Neuronal stem cell (in vitro differentiated cells): ENCODE data around the gene CDC42EP3.

ENCODE experiments used
- DNase-seq: peaks from one replicate; pipeline ENCODE4 v3.0.0-alpha.2; 2013; ENCODE audit warnings: low spot score
- H2AFZ ChIP-seq: one replicate; pipeline ENCODE4 v1.6.1; 2013; ENCODE audit warnings: mild to moderate bottlenecking, low read length, inconsistent platforms
- H2AK5ac ChIP-seq: 2 replicates; pipeline ENCODE4 v1.6.1; 2013; ENCODE audit warnings: low read depth, mild to moderate bottlenecking, inconsistent platforms, low read length, moderate library complexity, mixed read lengths
- H2BK120ac ChIP-seq: 2 replicates; pipeline ENCODE4 v1.6.1; 2013; ENCODE audit warnings: low read depth, mild to moderate bottlenecking, inconsistent platforms, low read length, moderate library complexity, mixed read lengths
- H2BK12ac ChIP-seq: one replicate; pipeline ENCODE4 v1.6.1; 2013; ENCODE audit warnings: low read length, inconsistent platforms
- H2BK15ac ChIP-seq: 2 replicates; pipeline ENCODE4 v1.6.1; 2013; ENCODE audit warnings: mild to moderate bottlenecking, low read length, inconsistent platforms, mixed read lengths
- H2BK5ac ChIP-seq: one replicate; pipeline ENCODE4 v1.6.1; 2013; ENCODE audit warnings: inconsistent platforms, mild to moderate bottlenecking, low read length, moderate library complexity
- H3K14ac ChIP-seq: one replicate; pipeline ENCODE4 v1.6.1; 2013; ENCODE audit warnings: low read length, inconsistent platforms
- H3K18ac ChIP-seq: 2 replicates; pipeline ENCODE4 v1.6.1; 2013; ENCODE audit warnings: low read length, inconsistent platforms
- H3K23ac ChIP-seq: 2 replicates; pipeline ENCODE4 v1.6.1; 2013; ENCODE audit warnings: low read depth, mild to moderate bottlenecking, mixed read lengths, low read length, inconsistent platforms; ENCODE audit not compliant: poor library complexity
- H3K27ac ChIP-seq: replicated peaks from 3 replicates; pipeline ENCODE4 v1.5.1; 2013; ENCODE audit warnings: low read length, inconsistent platforms
- H3K27me3 ChIP-seq, 3 experiments: 2 replicates each; pipeline ENCODE4 v1.6.1; 2013; ENCODE audit warnings: low read length in 3 of 3, mild to moderate bottlenecking in 2 of 3, inconsistent platforms in 1 of 3, low read depth in 1 of 3, mixed read lengths in 1 of 3, moderate library complexity in 1 of 3; ENCODE audit not compliant: control insufficient read depth in 3 of 3, insufficient read depth in 3 of 3
- H3K36me3 ChIP-seq, 2 donors: replicated peaks in 1 of 2; 2 replicates each; pipeline ENCODE4 v1.6.1; 2013; ENCODE audit warnings: low read length in 2 of 2; ENCODE audit not compliant: control insufficient read depth in 2 of 2, insufficient read depth in 2 of 2
- H3K4ac ChIP-seq: 2 replicates; pipeline ENCODE4 v1.6.1; 2013; ENCODE audit warnings: inconsistent platforms, mild to moderate bottlenecking, low read length, moderate library complexity
- H3K4me1 ChIP-seq, 2 donors: 1 replicate in 1 of 2; 2 replicates in 1 of 2; pipeline ENCODE4 v1.6.1; 2013; ENCODE audit warnings: low read length in 2 of 2, low read depth in 1 of 2; ENCODE audit not compliant: control insufficient read depth in 2 of 2, insufficient read depth in 1 of 2
- H3K4me2 ChIP-seq: one replicate; pipeline ENCODE4 v1.6.1; 2013; ENCODE audit warnings: mild to moderate bottlenecking, low read length, inconsistent platforms; ENCODE audit not compliant: insufficient read depth, poor library complexity, severe bottlenecking
- H3K4me3 ChIP-seq, 2 donors: 2 replicates each; pipeline ENCODE4 v1.5.1; 2013; ENCODE audit warnings: low read length in 2 of 2, mild to moderate bottlenecking in 2 of 2, inconsistent platforms in 1 of 2, moderate library complexity in 1 of 2
- H3K79me1 ChIP-seq: one replicate; pipeline ENCODE4 v1.6.1; 2013; ENCODE audit warnings: low read depth, mild to moderate bottlenecking, inconsistent platforms, low read length, moderate library complexity
- H3K9ac ChIP-seq: one replicate; pipeline ENCODE4 v1.6.1; 2013; ENCODE audit warnings: mild to moderate bottlenecking, low read depth, low read length, inconsistent platforms; ENCODE audit not compliant: poor library complexity
- H3K9me3 ChIP-seq, 2 donors: replicated peaks in 1 of 2; 2 replicates each; pipeline versions ENCODE3 to v1.6.1; 2013; ENCODE audit warnings: low read length in 2 of 2, mild to moderate bottlenecking in 2 of 2, inconsistent platforms in 1 of 2, low read depth in 1 of 2, mixed read lengths in 1 of 2, moderate library complexity in 1 of 2; ENCODE audit not compliant: control insufficient read depth in 2 of 2, insufficient read depth in 1 of 2
- H4K8ac ChIP-seq: one replicate; pipeline ENCODE4 v1.6.1; 2013; ENCODE audit warnings: low read depth, mild to moderate bottlenecking, inconsistent platforms, low read length, moderate library complexity
- H4K91ac ChIP-seq: one replicate; pipeline ENCODE4 v1.6.1; 2013; ENCODE audit warnings: low read length, low read depth, mild to moderate bottlenecking, inconsistent platforms; ENCODE audit not compliant: poor library complexity
- whole genome bisulfite sequencing, 2 donors: extraction: QIAGEN DNeasy Blood & Tissue Kit; methylation state at CpG; one replicate each; pipeline ENCODE4 v1.1.7; 2013; ENCODE audit warnings: missing lambda C conversion rate in 2 of 2, mixed read lengths in 1 of 2; ENCODE audit not compliant: insufficient read length in 2 of 2, insufficient replicate concordance in 1 of 2; ENCODE audit errors: extremely low coverage in 2 of 2; 5-methylcytosine and 5-hydroxymethylcytosine counted together

Gene CDC42EP3

DNA sequence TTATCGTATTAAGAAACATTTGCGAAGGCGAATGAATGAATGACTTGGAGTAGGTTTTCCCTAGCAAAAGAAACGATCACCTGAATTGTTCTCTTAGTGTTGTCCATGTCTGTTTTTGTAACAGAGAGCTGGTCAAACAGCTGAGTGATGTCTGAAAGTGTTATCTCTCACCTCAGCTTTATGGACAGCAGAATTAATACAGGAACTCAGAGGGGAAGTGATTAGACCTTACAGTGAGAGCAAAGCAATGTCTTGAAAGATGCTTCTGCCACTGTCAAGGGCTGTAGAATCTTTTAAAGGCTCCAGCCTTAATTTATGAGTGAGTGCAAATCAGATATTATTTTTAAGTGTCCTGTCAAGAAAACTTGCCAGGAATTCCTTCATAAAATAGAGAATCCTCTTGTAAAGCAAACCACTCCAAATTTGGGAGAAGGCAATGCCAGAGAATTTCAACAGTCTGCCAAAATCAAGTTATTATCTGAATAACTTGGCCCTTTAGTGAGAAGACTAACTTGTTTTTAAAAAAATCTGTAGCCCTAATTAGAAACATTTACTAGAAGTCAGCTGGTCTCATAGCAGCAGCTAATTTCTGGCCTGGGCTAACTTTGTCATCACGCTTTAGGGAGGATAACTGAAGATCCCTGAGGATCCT is 60.7 kb downstream of the CDC42EP3 start:
- H3K9me3 ChIP-seq: peaks cover 0 to 7% of the 10 kb centered on the region in 2 donors
- H4K91ac ChIP-seq: no peak overlapping the region
- no peak for DNase-seq
- H3K27me3 ChIP-seq: no peaks in the 10 kb centered on the region
- no peak overlapping the region for H4K8ac ChIP-seq
- H3K9ac ChIP-seq: no peak overlapping the region
- H2BK15ac ChIP-seq: no peak overlapping the region
- H2BK12ac ChIP-seq: no peak overlapping the region
- no peaks in the 10 kb centered on the region for H3K36me3 ChIP-seq
- no CpG with 5 or more reads among the region's 5 CpGs for WGBS, 2 donors
- H3K27ac ChIP-seq: no peak overlapping the region
- no peak overlapping the region for H2BK5ac ChIP-seq
- no peak overlapping the region for H2AFZ ChIP-seq
- no peaks in the 10 kb centered on the region for H3K4me1 ChIP-seq
- H3K4ac ChIP-seq: no peak overlapping the region
- H3K79me1 ChIP-seq: no peaks in the 10 kb centered on the region
- no peak overlapping the region for H3K4me3 ChIP-seq
- no peak overlapping the region for H3K4me2 ChIP-seq
- H3K14ac ChIP-seq: no peak overlapping the region
- no peak overlapping the region for H2BK120ac ChIP-seq
- no peak overlapping the region for H3K18ac ChIP-seq
- H2AK5ac ChIP-seq: no peak overlapping the region
- no peak overlapping the region for H3K23ac ChIP-seq

DNA sequence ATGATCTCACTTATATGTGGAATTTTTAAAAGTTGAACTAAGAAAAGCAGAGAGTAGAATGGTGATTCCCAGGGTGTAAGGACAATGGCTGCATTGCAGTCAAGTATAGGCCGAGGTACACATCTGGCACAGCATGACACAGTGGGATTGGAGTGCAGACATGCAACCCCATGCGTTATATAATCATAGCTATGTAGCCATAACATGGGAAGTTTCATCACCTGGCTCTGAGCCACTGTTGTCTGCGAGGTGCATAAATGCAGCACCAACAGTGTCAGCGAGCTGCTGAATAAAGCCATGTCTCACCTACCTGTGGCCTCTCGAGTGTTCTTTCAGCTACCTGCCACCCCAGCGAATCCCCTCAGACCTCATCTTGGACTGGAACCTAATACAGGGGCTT is 61.7 kb downstream of the CDC42EP3 start:
- H2BK120ac ChIP-seq: no peak overlapping the region
- peaks cover 0 to 7% of the 10 kb centered on the region in 2 donors for H3K9me3 ChIP-seq
- no peak overlapping the region for H2BK12ac ChIP-seq
- no peaks in the 10 kb centered on the region for H3K36me3 ChIP-seq
- DNase-seq: no peak
- H3K4me3 ChIP-seq: no peak overlapping the region
- WGBS, 2 donors: no CpG with 5 or more reads among the region's 6 CpGs
- H3K4me1 ChIP-seq: no peaks in the 10 kb centered on the region
- no peak overlapping the region for H3K18ac ChIP-seq
- no peak overlapping the region for H2BK15ac ChIP-seq
- no peak overlapping the region for H3K23ac ChIP-seq
- no peak overlapping the region for H3K4ac ChIP-seq
- H3K14ac ChIP-seq: no peak overlapping the region
- H3K27ac ChIP-seq: no peak overlapping the region
- no peak overlapping the region for H2BK5ac ChIP-seq
- no peaks in the 10 kb centered on the region for H3K79me1 ChIP-seq
- no peak overlapping the region for H3K4me2 ChIP-seq
- H2AK5ac ChIP-seq: no peak overlapping the region
- no peak overlapping the region for H4K91ac ChIP-seq
- H2AFZ ChIP-seq: no peak overlapping the region
- H3K27me3 ChIP-seq: no peaks in the 10 kb centered on the region
- H3K9ac ChIP-seq: no peak overlapping the region
- H4K8ac ChIP-seq: no peak overlapping the region

DNA sequence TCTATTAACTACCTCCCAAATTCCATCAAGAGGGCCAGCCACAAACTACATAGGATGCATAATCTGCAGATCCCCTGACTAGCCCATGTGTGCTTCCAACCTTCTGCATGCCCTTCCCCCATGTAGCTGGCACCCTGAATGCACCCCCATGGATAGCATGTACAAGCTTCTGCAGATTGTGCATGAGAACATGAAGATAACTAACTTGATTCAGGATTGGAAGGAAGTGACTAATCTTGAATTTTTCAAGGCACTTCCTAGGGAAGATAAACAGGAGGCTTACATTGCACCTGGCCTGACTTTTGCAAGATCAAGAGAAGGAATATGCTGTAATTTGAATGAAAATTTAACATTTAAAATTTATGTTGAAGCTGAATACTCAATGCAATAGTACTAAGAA is 66.7 kb downstream of the CDC42EP3 start:
- Histone ChIP-seq H2BK120ac (no peak overlapping the region), H3K4me3 (no peak overlapping the region), H3K36me3 (no peaks in the 10 kb centered on the region), H3K9me3 (peaks cover 0 to 7% of the 10 kb centered on the region in 2 donors), H4K8ac (no peak overlapping the region), H3K27me3 (no peaks in the 10 kb centered on the region), H3K4me2 (no peak overlapping the region), H3K18ac (no peak overlapping the region), H3K27ac (no peak overlapping the region), H2BK12ac (no peak overlapping the region), H4K91ac (no peak overlapping the region), H3K14ac (no peak overlapping the region), H2BK15ac (no peak overlapping the region), H3K23ac (no peak overlapping the region), H3K4me1 (no peaks in the 10 kb centered on the region), H3K9ac (no peak overlapping the region), H3K79me1 (no peaks in the 10 kb centered on the region), H2AK5ac (no peak overlapping the region), H2AFZ (no peak overlapping the region), H3K4ac (no peak overlapping the region), H2BK5ac (no peak overlapping the region)
- no peak for DNase-seq

DNA sequence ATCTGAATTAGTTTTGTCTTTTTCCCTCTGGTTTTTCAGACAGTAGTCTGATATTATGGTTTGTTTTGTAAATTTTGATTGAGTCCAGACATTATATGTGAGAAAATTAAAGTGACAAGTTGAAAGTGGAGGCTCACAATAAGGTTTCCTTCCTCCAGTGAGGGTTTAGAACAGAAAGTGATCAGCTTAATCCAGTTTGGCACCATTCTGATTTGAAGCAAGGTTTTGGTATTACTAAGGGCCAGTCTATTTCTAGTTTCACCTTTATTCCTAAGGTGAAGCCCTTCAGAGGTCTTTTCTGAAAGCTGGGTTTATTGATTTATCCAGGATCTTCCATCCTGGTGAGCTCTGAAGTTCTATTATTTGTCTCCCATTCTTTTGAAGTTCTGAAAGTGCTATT is 68.7 kb downstream of the CDC42EP3 start:
- H3K79me1 ChIP-seq: no peaks in the 10 kb centered on the region

More for the DNA sequence above, 68.7 kb downstream of the CDC42EP3 start:
- no peak overlapping the region for H3K4me2 ChIP-seq
- no peak overlapping the region for H2BK12ac ChIP-seq
- no peak overlapping the region for H2AK5ac ChIP-seq
- H3K4ac ChIP-seq: no peak overlapping the region
- no peak overlapping the region for H3K27ac ChIP-seq
- no peaks in the 10 kb centered on the region for H3K27me3 ChIP-seq
- no peak overlapping the region for H3K14ac ChIP-seq
- no peak overlapping the region for H3K18ac ChIP-seq
- H4K8ac ChIP-seq: no peak overlapping the region
- no peak overlapping the region for H2BK15ac ChIP-seq
- peaks cover 0 to 3% of the 10 kb centered on the region in 2 donors for H3K9me3 ChIP-seq
- H3K9ac ChIP-seq: no peak overlapping the region
- no peak overlapping the region for H4K91ac ChIP-seq
- H2BK5ac ChIP-seq: no peak overlapping the region
- H3K4me1 ChIP-seq: no peaks in the 10 kb centered on the region
- no peaks in the 10 kb centered on the region for H3K36me3 ChIP-seq
- H3K4me3 ChIP-seq: no peak overlapping the region
- DNase-seq: no peak
- no peak overlapping the region for H2BK120ac ChIP-seq
- H3K23ac ChIP-seq: no peak overlapping the region
- H2AFZ ChIP-seq: no peak overlapping the region
